ENCODE measurements around the gene VPS18.

Gene VPS18

DNA sequence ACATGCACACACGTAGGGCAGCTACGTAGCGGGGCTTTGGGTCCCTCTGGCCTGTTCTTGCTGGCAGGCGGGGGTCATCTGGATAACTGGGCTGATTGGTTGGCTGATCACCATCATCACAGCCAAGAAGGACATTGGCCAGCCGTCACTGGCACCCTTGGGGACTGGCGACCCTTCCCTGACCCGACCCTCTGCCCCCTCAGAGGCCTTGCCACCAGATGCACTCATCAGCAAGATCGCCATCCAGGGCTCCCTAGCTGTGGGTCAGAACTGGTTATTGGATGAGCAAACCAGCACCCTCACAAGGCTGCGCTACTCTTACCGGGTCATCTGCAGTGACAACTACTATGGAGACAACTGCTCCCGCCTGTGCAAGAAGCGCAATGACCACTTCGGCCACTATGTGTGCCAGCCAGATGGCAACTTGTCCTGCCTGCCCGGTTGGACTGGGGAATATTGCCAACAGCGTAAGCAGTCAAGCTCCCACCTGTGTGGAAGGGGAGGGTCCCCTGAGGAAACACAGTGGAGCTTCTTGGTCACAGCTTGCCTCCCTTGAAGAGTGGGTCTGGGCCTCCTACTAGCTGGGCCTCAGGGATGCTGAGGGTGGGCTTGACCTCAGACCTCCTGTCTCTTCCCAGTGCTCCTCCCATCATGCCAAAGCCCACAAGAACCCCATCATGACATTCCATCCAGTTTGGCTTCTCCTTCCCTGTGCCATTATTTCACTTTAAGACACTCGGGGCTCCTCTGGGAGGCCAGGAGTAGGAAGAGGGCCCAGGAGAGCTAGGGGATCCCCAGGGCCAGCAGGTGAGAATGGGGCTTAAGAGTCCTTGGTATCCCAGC, 37.3 kb downstream of the VPS18 start:
- H3K4me2 ChIP-seq (ENCODE audit: insufficient read depth, low read length, poor library complexity, severe bottlenecking), result no peak overlapping the region
- no peak overlapping the region for H4K8ac ChIP-seq (ENCODE audit: low read depth, low read length)
- H3K4ac ChIP-seq (ENCODE audit: low read length), result no peak overlapping the region
- H3K18ac ChIP-seq (ENCODE audit: low read length), result no peak overlapping the region
- H4K91ac ChIP-seq (ENCODE audit: low read depth, low read length, poor library complexity), result no peak overlapping the region
- H3K36me3 ChIP-seq (replicated peaks in 1 of 2; ENCODE audit: control insufficient read depth in 2 of 2, insufficient read depth in 2 of 2, low read length in 2 of 2), result no peaks in the 10 kb centered on the region
- peak overlapping the region; percentile 49 for H2AK5ac ChIP-seq (ENCODE audit: low read depth, low read length)
- no peak overlapping the region for H3K4me3 ChIP-seq (ENCODE audit: low read length in 2 of 2)
- no peak overlapping the region for H2BK15ac ChIP-seq (ENCODE audit: low read length)
- no peak overlapping the region for H3K14ac ChIP-seq (ENCODE audit: low read length)
- no peaks in the 10 kb centered on the region for H3K79me1 ChIP-seq (ENCODE audit: low read depth, low read length)
- H2BK5ac ChIP-seq (ENCODE audit: low read length), result no peak overlapping the region
- H3K9me3 ChIP-seq (replicated peaks in 1 of 2; ENCODE audit: control insufficient read depth in 2 of 2, insufficient read depth in 1 of 2, low read depth in 1 of 2, low read length in 2 of 2), result peaks cover 0 to 3% of the 10 kb centered on the region in 2 donors
- no CpG with 5 or more reads among the region's 16 CpGs for WGBS, 2 donors (ENCODE audit: extremely low coverage in 2 of 2, insufficient read length in 2 of 2, insufficient replicate concordance in 1 of 2)
- peaks cover 21 to 41% of the 10 kb centered on the region in 2 donors for H3K4me1 ChIP-seq (ENCODE audit: control insufficient read depth in 2 of 2, insufficient read depth in 1 of 2, low read depth in 1 of 2, low read length in 2 of 2)
- H3K23ac ChIP-seq (ENCODE audit: low read depth, low read length, poor library complexity), result no peak overlapping the region
- H2AFZ ChIP-seq (ENCODE audit: low read length), result no peak overlapping the region
- no peak overlapping the region for H2BK12ac ChIP-seq (ENCODE audit: low read length)
- no peak overlapping the region for H2BK120ac ChIP-seq (ENCODE audit: low read depth, low read length)
- H3K27ac ChIP-seq (replicated peaks; ENCODE audit: low read length), result no peak overlapping the region
- H3K9ac ChIP-seq (ENCODE audit: low read depth, low read length, poor library complexity), result no peak overlapping the region
- no peak for DNase-seq (ENCODE audit: low spot score)
- peaks cover 34 to 71% (median 65%) of the 10 kb centered on the region in 3 experiments for H3K27me3 ChIP-seq (ENCODE audit: control insufficient read depth in 3 of 3, insufficient read depth in 3 of 3, low read depth in 1 of 3, low read length in 3 of 3)

DNA sequence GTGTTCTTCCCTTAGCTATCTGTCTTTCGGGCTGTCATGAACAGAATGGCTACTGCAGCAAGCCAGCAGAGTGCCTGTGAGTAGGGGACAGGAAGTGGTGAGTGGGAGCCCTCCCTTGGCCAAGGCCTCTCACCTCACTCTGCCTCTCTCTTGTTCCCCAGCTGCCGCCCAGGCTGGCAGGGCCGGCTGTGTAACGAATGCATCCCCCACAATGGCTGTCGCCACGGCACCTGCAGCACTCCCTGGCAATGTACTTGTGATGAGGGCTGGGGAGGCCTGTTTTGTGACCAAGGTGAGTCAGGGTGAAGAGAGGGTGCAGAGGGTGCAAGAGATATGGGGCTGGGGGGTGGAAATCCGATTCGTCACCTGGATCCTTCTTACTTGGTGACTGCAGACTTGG, 37.9 kb downstream of the VPS18 start:
- no peak overlapping the region for H4K91ac ChIP-seq (ENCODE audit: low read depth, low read length, poor library complexity)
- H3K4me1 ChIP-seq (ENCODE audit: control insufficient read depth in 2 of 2, insufficient read depth in 1 of 2, low read depth in 1 of 2, low read length in 2 of 2), result peaks cover 17 to 36% of the 10 kb centered on the region in 2 donors
- H3K36me3 ChIP-seq (replicated peaks in 1 of 2; ENCODE audit: control insufficient read depth in 2 of 2, insufficient read depth in 2 of 2, low read length in 2 of 2), result no peaks in the 10 kb centered on the region
- no peak overlapping the region for H3K4me2 ChIP-seq (ENCODE audit: insufficient read depth, low read length, poor library complexity, severe bottlenecking)
- H2BK120ac ChIP-seq (ENCODE audit: low read depth, low read length), result no peak overlapping the region
- H3K4me3 ChIP-seq (ENCODE audit: low read length in 2 of 2), result no peak overlapping the region
- H2BK15ac ChIP-seq (ENCODE audit: low read length), result peak overlapping the region; percentile 35
- WGBS, 2 donors (ENCODE audit: extremely low coverage in 2 of 2, insufficient read length in 2 of 2, insufficient replicate concordance in 1 of 2), result no CpG with 5 or more reads among the region's 8 CpGs
- peak overlapping the region; percentile 35 for H3K18ac ChIP-seq (ENCODE audit: low read length)
- H3K27ac ChIP-seq (replicated peaks; ENCODE audit: low read length), result no peak overlapping the region
- no peak overlapping the region for H3K9ac ChIP-seq (ENCODE audit: low read depth, low read length, poor library complexity)
- H2AK5ac ChIP-seq (ENCODE audit: low read depth, low read length), result peak overlapping the region; percentile 49
- H2BK12ac ChIP-seq (ENCODE audit: low read length), result peak overlapping the region; percentile 14
- H2AFZ ChIP-seq (ENCODE audit: low read length), result no peak overlapping the region
- peaks cover 28 to 64% (median 59%) of the 10 kb centered on the region in 3 experiments for H3K27me3 ChIP-seq (ENCODE audit: control insufficient read depth in 3 of 3, insufficient read depth in 3 of 3, low read depth in 1 of 3, low read length in 3 of 3)
- no peak for DNase-seq (ENCODE audit: low spot score)
- H3K4ac ChIP-seq (ENCODE audit: low read length), result no peak overlapping the region
- H3K79me1 ChIP-seq (ENCODE audit: low read depth, low read length), result no peaks in the 10 kb centered on the region
- H2BK5ac ChIP-seq (ENCODE audit: low read length), result no peak overlapping the region
- H3K9me3 ChIP-seq (replicated peaks in 1 of 2; ENCODE audit: control insufficient read depth in 2 of 2, insufficient read depth in 1 of 2, low read depth in 1 of 2, low read length in 2 of 2), result peaks cover 0 to 3% of the 10 kb centered on the region in 2 donors
- H4K8ac ChIP-seq (ENCODE audit: low read depth, low read length), result no peak overlapping the region
- no peak overlapping the region for H3K14ac ChIP-seq (ENCODE audit: low read length)
- peak overlapping the region; percentile 3 for H3K23ac ChIP-seq (ENCODE audit: low read depth, low read length, poor library complexity)

DNA sequence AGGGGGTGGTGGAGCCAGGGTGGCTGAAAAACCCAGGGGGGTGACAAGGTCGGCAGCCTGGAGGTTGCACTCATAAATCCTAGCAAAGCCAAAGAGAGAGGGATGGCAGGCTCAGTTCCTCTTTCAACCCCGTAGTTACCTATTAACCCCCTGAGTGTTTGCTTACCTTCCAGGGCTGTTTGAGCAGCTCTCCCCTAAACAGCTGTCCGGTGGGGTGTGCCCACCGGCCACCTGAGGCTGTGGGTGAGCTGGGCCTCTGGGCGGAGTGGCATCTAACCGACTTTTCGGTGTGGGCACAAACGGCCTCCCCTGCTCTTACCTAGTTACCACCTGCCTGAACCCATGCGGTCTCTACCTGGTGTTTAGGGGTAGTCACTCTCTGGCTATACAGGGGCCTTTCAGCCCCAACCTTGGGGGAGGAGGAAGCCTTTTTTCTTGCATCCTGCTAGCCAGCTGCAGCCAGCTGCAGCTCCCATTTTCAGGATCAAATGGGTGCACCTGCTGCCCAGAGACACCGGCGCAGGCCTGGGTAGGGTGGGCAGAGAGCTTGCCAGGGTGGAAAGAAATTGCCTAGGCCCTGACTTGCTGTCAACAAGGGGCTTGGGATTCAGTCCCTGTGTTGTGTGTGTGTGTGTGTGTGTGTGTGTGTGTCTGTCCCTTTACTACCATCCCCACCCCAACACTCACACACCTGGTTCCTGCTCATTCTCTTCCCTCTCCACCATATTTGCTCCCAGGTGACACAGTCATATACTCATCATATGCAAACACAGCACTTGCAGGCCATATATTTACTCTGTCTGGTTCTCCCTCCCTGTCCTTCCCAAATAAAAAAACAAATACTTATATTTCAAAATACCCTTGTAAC, 38.6 kb downstream of the VPS18 start:
- Histone ChIP-seq H3K18ac (ENCODE audit: low read length) (no peak overlapping the region), H3K79me1 (ENCODE audit: low read depth, low read length) (no peaks in the 10 kb centered on the region), H2AFZ (ENCODE audit: low read length) (no peak overlapping the region), H2BK12ac (ENCODE audit: low read length) (no peak overlapping the region), H3K4me2 (ENCODE audit: insufficient read depth, low read length, poor library complexity, severe bottlenecking) (no peak overlapping the region), H2BK5ac (ENCODE audit: low read length) (no peak overlapping the region), H2AK5ac (ENCODE audit: low read depth, low read length) (peak overlapping the region; percentile 15), H3K36me3 (replicated peaks in 1 of 2; ENCODE audit: control insufficient read depth in 2 of 2, insufficient read depth in 2 of 2, low read length in 2 of 2) (no peaks in the 10 kb centered on the region), H3K14ac (ENCODE audit: low read length) (no peak overlapping the region), H3K4me1 (ENCODE audit: control insufficient read depth in 2 of 2, insufficient read depth in 1 of 2, low read depth in 1 of 2, low read length in 2 of 2) (peaks cover 17 to 38% of the 10 kb centered on the region in 2 donors), H3K27ac (replicated peaks; ENCODE audit: low read length) (no peak overlapping the region), H3K23ac (ENCODE audit: low read depth, low read length, poor library complexity) (peak overlapping the region; percentile 3), H2BK15ac (ENCODE audit: low read length) (peak overlapping the region; percentile 35), H2BK120ac (ENCODE audit: low read depth, low read length) (no peak overlapping the region), H3K4me3 (ENCODE audit: low read length in 2 of 2) (no peak overlapping the region), H4K91ac (ENCODE audit: low read depth, low read length, poor library complexity) (no peak overlapping the region), H3K9me3 (replicated peaks in 1 of 2; ENCODE audit: control insufficient read depth in 2 of 2, insufficient read depth in 1 of 2, low read depth in 1 of 2, low read length in 2 of 2) (peaks cover 0 to 3% of the 10 kb centered on the region in 2 donors), H3K9ac (ENCODE audit: low read depth, low read length, poor library complexity) (no peak overlapping the region), H3K27me3 (ENCODE audit: control insufficient read depth in 3 of 3, insufficient read depth in 3 of 3, low read depth in 1 of 3, low read length in 3 of 3) (peaks cover 22 to 57% (median 52%) of the 10 kb centered on the region in 3 experiments), H3K4ac (ENCODE audit: low read length) (no peak overlapping the region), H4K8ac (ENCODE audit: low read depth, low read length) (no peak overlapping the region)
- WGBS, 2 donors (ENCODE audit: extremely low coverage in 2 of 2, insufficient read length in 2 of 2, insufficient replicate concordance in 1 of 2), result no CpG with 5 or more reads among the region's 11 CpGs
- DNase-seq (ENCODE audit: low spot score), result no peak

DNA sequence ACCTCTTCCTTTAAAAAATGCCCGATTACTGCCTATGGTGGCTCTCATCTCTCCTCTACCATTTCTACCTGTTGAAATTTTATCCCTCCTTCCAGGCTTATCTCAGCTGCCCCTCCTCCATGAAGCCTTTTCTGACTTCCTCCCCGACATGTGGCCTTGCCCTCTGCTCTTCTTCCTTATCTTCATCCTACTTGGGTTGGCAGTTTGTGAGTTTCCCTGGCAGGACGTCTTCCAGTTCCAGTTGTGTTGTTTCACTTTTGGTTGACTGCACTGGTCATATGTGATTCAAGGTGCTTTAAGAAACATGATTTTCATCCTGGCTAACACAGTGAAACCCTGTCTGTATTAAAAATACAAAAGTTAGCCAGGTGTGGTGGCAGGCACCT, 39.3 kb downstream of the VPS18 start:
- Histone ChIP-seq H3K4ac (ENCODE audit: low read length) (no peak overlapping the region), H3K9me3 (replicated peaks in 1 of 2; ENCODE audit: control insufficient read depth in 2 of 2, insufficient read depth in 1 of 2, low read depth in 1 of 2, low read length in 2 of 2) (peaks cover 0 to 3% of the 10 kb centered on the region in 2 donors), H2AK5ac (ENCODE audit: low read depth, low read length) (no peak overlapping the region), H3K4me1 (ENCODE audit: control insufficient read depth in 2 of 2, insufficient read depth in 1 of 2, low read depth in 1 of 2, low read length in 2 of 2) (peaks cover 17 to 36% of the 10 kb centered on the region in 2 donors), H3K9ac (ENCODE audit: low read depth, low read length, poor library complexity) (no peak overlapping the region), H3K27ac (replicated peaks; ENCODE audit: low read length) (no peak overlapping the region), H3K27me3 (ENCODE audit: control insufficient read depth in 3 of 3, insufficient read depth in 3 of 3, low read depth in 1 of 3, low read length in 3 of 3) (peaks cover 17 to 52% (median 45%) of the 10 kb centered on the region in 3 experiments), H2BK15ac (ENCODE audit: low read length) (no peak overlapping the region), H3K36me3 (replicated peaks in 1 of 2; ENCODE audit: control insufficient read depth in 2 of 2, insufficient read depth in 2 of 2, low read length in 2 of 2) (no peaks in the 10 kb centered on the region), H2BK12ac (ENCODE audit: low read length) (no peak overlapping the region), H3K79me1 (ENCODE audit: low read depth, low read length) (no peaks in the 10 kb centered on the region), H4K8ac (ENCODE audit: low read depth, low read length) (no peak overlapping the region), H3K4me3 (ENCODE audit: low read length in 2 of 2) (no peak overlapping the region), H3K23ac (ENCODE audit: low read depth, low read length, poor library complexity) (no peak overlapping the region), H3K14ac (ENCODE audit: low read length) (no peak overlapping the region), H2AFZ (ENCODE audit: low read length) (no peak overlapping the region), H2BK5ac (ENCODE audit: low read length) (no peak overlapping the region), H4K91ac (ENCODE audit: low read depth, low read length, poor library complexity) (no peak overlapping the region), H3K4me2 (ENCODE audit: insufficient read depth, low read length, poor library complexity, severe bottlenecking) (no peak overlapping the region), H2BK120ac (ENCODE audit: low read depth, low read length) (no peak overlapping the region), H3K18ac (ENCODE audit: low read length) (no peak overlapping the region)
- no peak for DNase-seq (ENCODE audit: low spot score)
- WGBS, 2 donors (ENCODE audit: extremely low coverage in 2 of 2, insufficient read length in 2 of 2, insufficient replicate concordance in 1 of 2), result 100% methylated on average over 1 of the region's 3 CpGs; no CpG with 5 or more reads in 1 of the 2 donors
